Right lobe of liver (tissue), 6 donors: Measurements from ENCODE around the gene RPL19. TPM values are rescaled to one million over a fixed set of nuclear protein-coding genes. Genes with fewer than 3 reads are reported as not detected.

ENCODE experiments used
- ATAC-seq, 4 donors: fragments of 200-7000 bp; cut with Tn5 transposase; one replicate each; pipeline ENCODE4 v1.9.1; 2020; ENCODE audit warnings: mild to moderate bottlenecking in 4 of 4, moderate library complexity in 4 of 4
- DNase-seq, 3 donors: peaks; one replicate each; pipeline ENCODE4 v3.0.0-alpha.2; 2020
- H3K27ac ChIP-seq, 3 donors: fragments of 200-600 bp; one replicate each; pipeline ENCODE4 v1.8.0; 2022
- H3K27me3 ChIP-seq, 2 donors: fragments of 200-600 bp; one replicate each; pipeline ENCODE4 v1.8.0; 2022
- H3K36me3 ChIP-seq, 4 donors: fragments of 200-600 bp; sonication (generic) in 1 of 4; one replicate each; pipeline versions ENCODE4 v1.5.1 to v1.8.0; 2017 to 2022; ENCODE audit warnings: control low read depth in 1 of 4
- H3K4me1 ChIP-seq, 4 donors: fragments of 200-600 bp; sonication (generic) in 1 of 4; one replicate each; pipeline versions ENCODE4 v1.5.1 to v1.8.0; 2017 to 2022; ENCODE audit warnings: control low read depth in 1 of 4
- H3K4me3 ChIP-seq, 3 donors: fragments of 200-600 bp; one replicate each; pipeline ENCODE4 v1.8.0; 2022
- H3K9me3 ChIP-seq, 4 donors: fragments of 200-600 bp; sonication (generic) in 1 of 4; one replicate each; pipeline versions ENCODE4 v1.5.1 to v1.8.0; 2017 to 2022; ENCODE audit warnings: control low read depth in 1 of 4
- POLR2A ChIP-seq: fragments of 450-650 bp; IDR thresholded peaks from one replicate; pipeline ENCODE4 v1.6.1; 2017; ENCODE audit warnings: antibody characterized with exemption, mild to moderate bottlenecking
- WGBS: methylation state at CpG from one replicate; pipeline ENCODE4 v1.1.6; 2018; ENCODE audit warnings: low coverage, low lambda C conversion rate; ENCODE audit not compliant: insufficient coverage; ENCODE audit errors: missing lambda C conversion rate; 5-methylcytosine and 5-hydroxymethylcytosine counted together
- intact Hi-C, 2 donors: fragments of 100-400 bp; cut with DNase I; formaldehyde crosslinking; loops; one replicate each; pipeline versions ENCODE4 v1.11.2 to v1.14.1; 2022
- total RNA-seq, 6 experiments: library from RNA; depleted of rRNA in 2 of 6; stranded (reverse); fragments of >200 nt in 2 of 6; fragmentation: NEBNext Ultra II Directional in 3 of 6; extraction: Animal tissue kit (Norgen Biotek cat#: 25700) in 3 of 6; gene quantifications; one replicate each; pipeline versions ENCODE4 v1.1.0 to v1.2.4, GENCODE V29; 2016 to 2023
- TF ChIP-seq, protein P1 (sequence below), 4 donors: fragments of 200-600 bp in 3 of 4; fragments of 450-650 bp in 1 of 4; IDR thresholded peaks; one replicate each; pipeline versions ENCODE4 v1.5.1 to v1.8.0; 2016 to 2022; ENCODE audit warnings: antibody characterized with exemption in 4 of 4, mild to moderate bottlenecking in 2 of 4
- donor health status: DM: no; HTN: yes; CAD: no.
- donor health status: DM: no; HTN: no; CAD: no.
- donor health status: DM: no; HTN: no; CAD: no.
- donor health status: DM: no; HTN: yes; CAD: no.
- donor health status: DM: no; HTN: yes; CAD: no.

Gene RPL19
- total RNA-seq, 6 experiments from 2014 or later, result 537 to 1,327 (median 627) TPM

GRCh38 chr17:39169518-39169917 lies 30.6 kb upstream of the RPL19 start:
- H3K4me3 ChIP-seq, result no peak overlapping the region
- no peak overlapping the region for H3K27ac ChIP-seq
- no peak for ATAC-seq
- no peak for DNase-seq
- peaks cover 0 to under 1% (median 0%) of the 10 kb centered on the region in 4 donors for H3K4me1 ChIP-seq
- no peaks in the 10 kb centered on the region for H3K27me3 ChIP-seq
- H3K36me3 ChIP-seq, result no peaks in the 10 kb centered on the region
- no peak for TF ChIP-seq POLR2A
- TF ChIP-seq, protein P1, sequence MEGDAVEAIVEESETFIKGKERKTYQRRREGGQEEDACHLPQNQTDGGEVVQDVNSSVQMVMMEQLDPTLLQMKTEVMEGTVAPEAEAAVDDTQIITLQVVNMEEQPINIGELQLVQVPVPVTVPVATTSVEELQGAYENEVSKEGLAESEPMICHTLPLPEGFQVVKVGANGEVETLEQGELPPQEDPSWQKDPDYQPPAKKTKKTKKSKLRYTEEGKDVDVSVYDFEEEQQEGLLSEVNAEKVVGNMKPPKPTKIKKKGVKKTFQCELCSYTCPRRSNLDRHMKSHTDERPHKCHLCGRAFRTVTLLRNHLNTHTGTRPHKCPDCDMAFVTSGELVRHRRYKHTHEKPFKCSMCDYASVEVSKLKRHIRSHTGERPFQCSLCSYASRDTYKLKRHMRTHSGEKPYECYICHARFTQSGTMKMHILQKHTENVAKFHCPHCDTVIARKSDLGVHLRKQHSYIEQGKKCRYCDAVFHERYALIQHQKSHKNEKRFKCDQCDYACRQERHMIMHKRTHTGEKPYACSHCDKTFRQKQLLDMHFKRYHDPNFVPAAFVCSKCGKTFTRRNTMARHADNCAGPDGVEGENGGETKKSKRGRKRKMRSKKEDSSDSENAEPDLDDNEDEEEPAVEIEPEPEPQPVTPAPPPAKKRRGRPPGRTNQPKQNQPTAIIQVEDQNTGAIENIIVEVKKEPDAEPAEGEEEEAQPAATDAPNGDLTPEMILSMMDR (IDR thresholded peaks at IDR 0.05), result no peak
- intact Hi-C loops, result no loop called here
- 67% methylated on average over 2 of the region's 3 CpGs for WGBS
- H3K9me3 ChIP-seq, result no peaks in the 10 kb centered on the region

DNA sequence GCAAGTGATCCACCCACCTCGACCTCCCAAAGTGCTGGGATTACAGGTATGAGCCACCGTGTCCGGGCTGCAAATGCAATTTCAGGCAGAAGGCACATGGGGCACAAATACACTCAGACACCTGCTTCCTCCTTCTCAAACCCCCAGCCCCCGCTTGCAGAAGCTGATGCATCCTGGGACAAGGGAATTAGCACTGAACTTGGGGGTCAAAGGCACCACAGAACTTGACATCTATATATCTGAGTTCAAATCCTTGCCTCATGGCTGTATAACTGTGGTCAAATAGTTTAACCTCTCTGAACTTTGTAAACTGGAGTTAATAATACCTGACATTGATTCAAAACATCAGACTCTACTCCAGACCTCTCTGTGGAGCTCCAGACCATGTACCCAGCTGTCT lies 30.0 kb upstream of the RPL19 start:
- no peak for TF ChIP-seq POLR2A
- TF ChIP-seq, protein P1 (IDR thresholded peaks at IDR 0.05), result no peak
- WGBS, result no CpG with 5 or more reads among the region's 4 CpGs
- H3K27ac ChIP-seq, result no peak overlapping the region
- no peaks in the 10 kb centered on the region for H3K36me3 ChIP-seq
- ATAC-seq, result no peak
- no peak overlapping the region for H3K4me3 ChIP-seq
- no peaks in the 10 kb centered on the region for H3K27me3 ChIP-seq
- H3K9me3 ChIP-seq, result no peaks in the 10 kb centered on the region
- intact Hi-C loops, result no loop called here
- H3K4me1 ChIP-seq, result no peaks in the 10 kb centered on the region
- DNase-seq, result no peak

DNA sequence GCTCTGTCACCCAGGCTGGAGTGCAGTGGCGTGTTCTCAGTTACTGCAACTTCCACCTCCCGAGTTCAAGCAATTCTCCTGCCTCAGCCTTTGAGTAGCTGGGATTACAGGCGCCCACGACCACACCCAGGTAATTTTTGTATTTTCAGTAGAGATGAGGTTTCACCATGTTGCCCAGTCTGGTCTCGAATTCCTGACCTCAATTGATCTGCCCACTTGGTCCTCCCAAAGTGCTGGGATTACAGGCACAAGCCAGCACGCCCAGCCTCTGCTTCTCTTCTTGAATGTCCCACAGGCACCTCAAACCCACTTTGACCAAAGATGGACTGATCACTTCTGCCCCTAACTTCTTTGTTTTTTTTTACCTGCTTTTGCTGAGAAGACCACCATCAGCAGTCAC lies 29.5 kb upstream of the RPL19 start:
- Histone ChIP-seq H3K27ac (no peak overlapping the region), H3K36me3 (no peaks in the 10 kb centered on the region), H3K4me1 (no peaks in the 10 kb centered on the region), H3K9me3 (no peaks in the 10 kb centered on the region), H3K4me3 (no peak overlapping the region), H3K27me3 (no peaks in the 10 kb centered on the region)
- ATAC-seq (no peak), DNase-seq (no peak)
- intact Hi-C loops, result no loop called here
- 58% methylated on average over 6 of the region's 6 CpGs for WGBS
- TF ChIP-seq, protein P1 (IDR thresholded peaks at IDR 0.05), result no peak

DNA sequence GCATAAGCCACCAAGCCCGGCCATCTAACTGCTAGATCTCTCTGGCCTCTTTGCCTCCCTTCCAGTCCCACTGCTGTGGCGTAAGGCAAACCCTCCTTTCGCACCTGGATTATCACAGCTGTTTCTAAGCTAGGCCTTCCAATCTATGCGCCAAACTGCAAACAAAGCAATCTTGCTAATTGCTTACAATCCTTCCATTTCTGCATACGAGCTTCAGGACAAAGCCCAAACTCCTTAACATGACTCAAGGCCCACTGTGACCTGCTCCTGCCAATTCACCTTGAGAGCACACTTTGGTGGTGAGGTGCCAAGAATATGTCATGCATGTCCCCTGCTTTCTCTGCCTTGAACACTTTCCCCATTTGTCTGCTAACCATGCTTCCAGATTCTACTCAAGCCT lies 28.1 kb upstream of the RPL19 start:
- DNase-seq (no peak), ATAC-seq (no peak)
- Histone ChIP-seq H3K4me1 (no peaks in the 10 kb centered on the region), H3K27me3 (no peaks in the 10 kb centered on the region), H3K9me3 (no peaks in the 10 kb centered on the region), H3K4me3 (no peak overlapping the region), H3K36me3 (no peaks in the 10 kb centered on the region), H3K27ac (no peak overlapping the region)
- WGBS, result 79% methylated on average over 4 of the region's 5 CpGs
- TF ChIP-seq POLR2A, result no peak
- TF ChIP-seq, protein P1 (IDR thresholded peaks at IDR 0.05), result no peak
- intact Hi-C loops, result no loop called here

GRCh38 chr17:39173080-39173479 lies 27.0 kb upstream of the RPL19 start:
- intact Hi-C loops, result no loop called here
- 82% methylated on average over 4 of the region's 5 CpGs for WGBS
- Histone ChIP-seq H3K4me3 (no peak overlapping the region), H3K27me3 (no peaks in the 10 kb centered on the region), H3K27ac (no peak overlapping the region), H3K4me1 (no peaks in the 10 kb centered on the region), H3K9me3 (no peaks in the 10 kb centered on the region), H3K36me3 (no peaks in the 10 kb centered on the region)
- TF ChIP-seq POLR2A, result no peak
- TF ChIP-seq, protein P1 (IDR thresholded peaks at IDR 0.05), result no peak
- no peak for DNase-seq
- ATAC-seq, result no peak
